HFFc6 (cell line): ENCODE results near the gene FUT7. TPM values are rescaled to one million over a fixed set of nuclear protein-coding genes. Genes with fewer than 3 reads are reported as not detected.

Source experiments
- DNase-seq: peaks from one replicate; pipeline ENCODE4 v3.0.0-alpha.2; 2018
- H3K27ac Mint-ChIP-seq: 2 replicates; pipeline ENCODE4 v1.8.0; 2020; ENCODE audit warnings: mild to moderate bottlenecking, mixed read lengths
- H3K27me3 Mint-ChIP-seq: 2 replicates; pipeline ENCODE4 v1.8.0; 2021; ENCODE audit warnings: mild to moderate bottlenecking, moderate library complexity, mixed read lengths; ENCODE audit not compliant: insufficient read depth
- H3K36me3 Mint-ChIP-seq: 2 replicates; pipeline ENCODE4 v1.8.0; 2021; ENCODE audit warnings: low read depth, mixed read lengths
- H3K4me1 Mint-ChIP-seq: 2 replicates; pipeline ENCODE4 v1.8.0; 2020; ENCODE audit warnings: low read depth, mixed read lengths
- H3K4me3 Mint-ChIP-seq: 2 replicates; pipeline ENCODE4 v1.8.0; 2020; ENCODE audit warnings: mild to moderate bottlenecking, moderate library complexity, mixed read lengths
- H3K9me3 Mint-ChIP-seq: 2 replicates; pipeline ENCODE4 v1.8.0; 2020; ENCODE audit warnings: mild to moderate bottlenecking, mixed read lengths
- CTCF ChIP-seq: fragments of 200-600 bp; sonication (generic); IDR thresholded peaks from 2 replicates; pipeline ENCODE4 v1.5.0; 2021; ENCODE audit warnings: antibody characterized with exemption, mild to moderate bottlenecking
- total RNA-seq, 6 experiments: library from RNA; stranded (reverse); fragmentation: NEBNext Ultra II Directional; extraction: Animal tissue kit (Norgen Biotek cat#: 25700); gene quantifications; 2 replicates in 1 of 6; 3 replicates in 5 of 6; pipeline ENCODE4 v1.2.3, GENCODE V29; 2021

Gene FUT7
- total RNA-seq, 6 experiments from 2014 or later, result not detected

DNA sequence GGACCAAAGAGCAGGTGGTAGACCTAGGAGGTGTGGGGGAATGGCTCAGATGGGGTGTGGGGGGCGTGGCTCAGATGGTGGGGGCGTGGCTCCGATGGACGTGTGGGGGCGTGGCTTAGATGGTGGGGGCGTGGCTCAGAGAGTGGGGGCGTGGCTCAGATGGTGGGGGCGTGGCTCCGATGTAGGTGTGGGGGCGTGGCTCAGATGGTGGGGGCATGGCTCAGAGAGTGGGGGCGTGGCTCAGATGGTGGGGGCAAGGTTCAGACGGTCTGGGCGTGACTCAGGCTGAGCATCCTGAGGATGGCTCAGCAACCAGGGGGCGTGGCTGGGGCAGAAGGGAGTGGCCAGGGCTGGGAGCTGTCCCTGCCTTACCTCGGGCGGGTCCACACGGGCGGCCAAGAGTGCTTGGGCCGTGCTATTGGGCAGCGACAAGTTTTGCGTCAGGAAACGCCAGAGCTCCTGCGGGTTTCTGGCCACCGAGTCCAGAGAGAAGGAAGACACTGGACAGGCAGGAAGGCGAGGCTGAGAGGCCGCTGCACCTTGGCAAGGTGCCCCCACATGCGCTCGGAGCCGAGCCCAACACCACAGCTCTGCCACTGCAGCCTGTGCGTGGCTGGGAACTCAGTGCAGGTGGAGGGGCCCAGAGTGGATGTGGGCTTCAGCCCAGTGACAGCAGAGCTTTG lies 9.8 kb downstream of the FUT7 start:
- TF ChIP-seq CTCF, result no peak
- H3K36me3 Mint-ChIP-seq, result no peaks in the 10 kb centered on the region
- DNase-seq, result peak; percentile 55
- H3K27ac Mint-ChIP-seq, result peak overlapping the region; percentile 18; the same call in 1 of the 2 replicates
- H3K4me3 Mint-ChIP-seq, result no peak overlapping the region
- no peaks in the 10 kb centered on the region for H3K9me3 Mint-ChIP-seq
- peaks cover 3% of the 10 kb centered on the region for H3K27me3 Mint-ChIP-seq
- 0 out of 2 replicates have a peak, but pooled peaks cover 1% of the 10 kb centered on the region for H3K4me1 Mint-ChIP-seq

DNA sequence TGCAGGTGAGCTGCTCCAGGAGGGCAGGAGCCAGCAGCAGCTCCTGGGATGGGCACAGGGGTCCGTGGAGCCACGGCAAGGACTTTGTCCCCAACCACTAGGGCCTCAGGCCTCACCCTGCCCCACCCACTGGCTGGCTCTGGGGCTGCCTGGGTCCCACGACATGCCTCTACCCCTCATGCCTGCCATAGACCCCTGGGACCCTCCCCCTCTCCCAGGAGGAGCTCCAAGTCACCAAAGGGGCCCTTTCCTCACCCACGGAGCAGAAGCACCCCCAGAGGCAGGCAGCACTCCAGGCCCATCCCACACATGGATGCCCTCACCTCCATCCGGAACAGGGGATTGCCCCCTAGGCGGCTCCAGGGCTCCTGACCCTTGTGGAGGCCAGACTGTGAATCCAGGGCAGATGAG lies 10.3 kb downstream of the FUT7 start:
- H3K27me3 Mint-ChIP-seq, result peaks cover 3% of the 10 kb centered on the region
- H3K36me3 Mint-ChIP-seq, result peaks cover 5% of the 10 kb centered on the region
- DNase-seq, result no peak
- H3K4me1 Mint-ChIP-seq, result no peaks in the 10 kb centered on the region
- H3K27ac Mint-ChIP-seq, result no peak overlapping the region
- no peaks in the 10 kb centered on the region for H3K9me3 Mint-ChIP-seq
- no peak for TF ChIP-seq CTCF
- no peak overlapping the region for H3K4me3 Mint-ChIP-seq

DNA sequence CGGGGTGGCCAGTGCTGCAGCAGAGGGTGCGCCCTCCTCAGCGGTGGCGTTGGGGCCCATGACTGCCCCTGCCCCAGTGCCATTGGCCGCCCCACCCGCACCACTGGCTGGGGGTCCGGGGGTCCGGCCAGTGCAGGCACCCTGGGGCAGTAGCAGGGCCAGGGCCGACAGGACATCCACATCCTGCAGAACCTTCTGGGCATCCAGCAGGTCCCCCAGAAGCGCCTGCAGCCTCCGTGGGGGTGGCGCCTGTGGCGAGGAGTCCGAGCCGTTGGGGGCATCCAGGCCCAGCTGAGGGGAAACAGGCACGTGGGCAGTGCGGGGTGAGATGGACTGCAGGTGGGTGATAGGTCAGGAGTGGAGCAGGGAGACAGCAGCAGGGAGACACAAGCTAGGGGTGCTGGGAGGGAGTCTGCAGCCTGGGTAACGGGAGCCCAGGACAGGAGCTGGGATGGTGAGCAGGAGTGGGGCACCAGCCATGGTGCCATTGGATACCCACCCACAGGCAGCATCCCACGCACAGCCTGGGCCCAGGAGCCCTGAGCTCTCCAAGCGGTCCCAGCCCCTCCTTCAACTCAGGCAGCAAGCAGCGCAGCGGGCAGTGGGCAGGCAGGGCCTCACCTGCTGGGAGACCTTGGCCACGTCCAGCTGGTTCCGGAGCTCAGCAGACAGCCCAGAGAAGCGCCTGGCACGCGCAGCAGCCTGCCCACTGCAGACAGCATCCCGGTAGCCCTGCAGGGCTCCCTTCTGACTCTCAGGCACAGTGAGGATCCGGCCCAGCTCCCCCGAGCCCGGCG lies 10.9 kb downstream of the FUT7 start:
- Mint-ChIP-seq H3K27ac (no peak overlapping the region), H3K36me3 (peaks cover 5% of the 10 kb centered on the region), H3K4me1 (no peaks in the 10 kb centered on the region), H3K9me3 (no peaks in the 10 kb centered on the region), H3K4me3 (no peak overlapping the region), H3K27me3 (peaks cover 3% of the 10 kb centered on the region)
- DNase-seq, result no peak
- TF ChIP-seq CTCF, result no peak

DNA sequence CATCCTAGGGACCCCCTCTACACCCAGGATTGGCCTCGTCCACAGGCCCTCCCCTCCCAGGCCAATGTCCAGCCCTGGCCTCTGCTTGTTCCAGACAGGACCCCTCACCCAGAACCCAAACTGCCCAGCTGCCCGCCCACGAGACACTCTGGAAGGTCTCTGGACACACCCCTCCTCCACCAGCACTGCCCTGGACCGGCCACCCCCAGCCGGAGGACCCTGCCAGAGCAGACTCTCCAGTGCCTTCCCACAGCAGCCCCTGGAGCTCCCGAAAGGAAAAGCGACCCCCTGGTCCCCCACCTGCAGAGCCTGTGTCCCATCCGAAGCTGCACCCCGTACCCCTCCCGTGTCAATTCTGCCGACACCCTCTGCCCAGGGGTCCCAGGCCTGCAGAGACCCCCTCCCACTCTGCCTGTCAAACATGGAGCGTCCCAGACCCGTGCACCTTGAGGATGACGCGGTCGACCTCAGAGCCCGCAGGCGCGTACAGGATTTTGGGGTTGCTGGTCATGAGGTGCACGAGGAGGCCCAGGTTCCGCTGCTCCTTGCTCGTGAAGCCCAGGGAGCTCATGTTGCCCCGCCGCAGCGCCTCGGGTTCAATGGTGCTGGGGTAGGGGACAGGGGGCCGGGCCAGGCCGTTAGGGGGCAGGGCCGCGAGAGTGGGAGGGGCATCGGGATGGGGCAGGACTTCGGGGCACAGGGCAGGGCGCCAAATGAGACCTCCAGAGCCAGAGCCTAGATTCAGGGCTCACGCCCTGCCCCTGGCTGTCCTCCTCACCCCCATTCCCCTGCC lies 11.8 kb downstream of the FUT7 start:
- Mint-ChIP-seq H3K9me3 (no peaks in the 10 kb centered on the region), H3K36me3 (peaks cover 5% of the 10 kb centered on the region), H3K4me3 (no peak overlapping the region), H3K4me1 (no peaks in the 10 kb centered on the region), H3K27me3 (peaks cover 3% of the 10 kb centered on the region), H3K27ac (no peak overlapping the region)
- DNase-seq, result no peak
- no peak for TF ChIP-seq CTCF

DNA sequence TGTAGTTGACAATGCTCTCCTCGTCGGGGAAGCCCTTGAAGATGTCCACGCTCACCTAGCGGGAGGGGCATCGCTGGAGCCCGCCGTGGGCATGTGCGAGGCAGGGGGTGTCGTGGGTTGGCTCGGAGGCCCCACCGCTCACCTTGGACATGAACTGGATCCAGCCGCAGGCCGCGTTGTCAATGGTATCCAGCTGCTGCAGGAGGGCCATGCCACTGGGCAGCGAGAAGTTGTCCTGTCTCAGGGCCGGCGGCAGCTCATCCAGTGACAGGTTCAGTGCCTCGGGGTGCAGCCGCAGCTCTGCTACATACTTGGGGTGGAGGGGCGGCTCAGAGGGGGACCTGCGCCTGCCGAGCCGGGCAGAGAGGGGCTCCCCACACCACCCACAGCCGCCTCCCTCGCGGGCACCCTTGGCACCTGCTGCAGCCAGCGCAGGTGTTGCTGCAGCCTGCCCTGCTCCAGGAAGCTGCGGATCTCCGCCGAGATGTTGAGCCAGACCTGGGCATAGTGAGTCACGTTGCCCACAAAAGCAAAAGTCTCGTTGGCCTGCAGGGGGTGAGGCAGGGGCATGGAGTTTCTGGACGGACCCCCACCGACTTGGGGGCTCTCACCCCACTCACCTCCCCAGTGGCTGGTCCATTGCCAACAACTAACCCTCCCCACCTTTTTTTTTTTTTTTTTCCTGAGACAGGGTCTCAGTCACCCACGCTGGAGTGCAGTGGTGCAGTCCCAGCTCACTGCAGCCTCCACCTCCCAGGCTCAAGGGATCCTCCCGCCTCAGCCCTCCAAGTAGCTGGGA lies 12.9 kb downstream of the FUT7 start:
- DNase-seq, result no peak
- peaks cover 5% of the 10 kb centered on the region for H3K36me3 Mint-ChIP-seq
- H3K4me1 Mint-ChIP-seq, result no peaks in the 10 kb centered on the region
- no peaks in the 10 kb centered on the region for H3K9me3 Mint-ChIP-seq
- no peak overlapping the region for H3K4me3 Mint-ChIP-seq
- H3K27ac Mint-ChIP-seq, result no peak overlapping the region
- H3K27me3 Mint-ChIP-seq, result peaks cover 3% of the 10 kb centered on the region
- no peak for TF ChIP-seq CTCF
